ENCODE data around the gene HS3ST6. TPM values are rescaled to one million over a fixed set of nuclear protein-coding genes. Genes with fewer than 3 reads are reported as not detected.
A peak's percentile ranks its signal among the peaks of the same experiment; 100 is the strongest.

HS3ST6 gene
- total and polyA plus RNA-seq, 7 experiments from 2014 or later: not detected

- intact Hi-C loops (cut with micrococcal nuclease): loop anchor here in 1 of 2 donors (5.0 kb wide), 1 partner anchor 39 kb away; no protein-coding TSS in a partner anchor
- Mint-ChIP-seq H3K9me3 (no peaks in the 10 kb centered on the region), H3K4me1 (peaks cover 0 to 10% (median 3%) of the 10 kb centered on the region in 7 donors), H3K27me3 (peaks cover 30 to 54% (median 43%) of the 10 kb centered on the region in 5 donors), H3K27ac (no peak overlapping the region), H3K36me3 (no peaks in the 10 kb centered on the region), H3K4me3 (peak overlapping the region in 1 of 10 donors; percentile 53)
- Histone ChIP-seq H3K4me1 (ENCODE audit: control insufficient read depth in 2 of 2, insufficient read depth in 2 of 2, low read length in 2 of 2) (no peaks in the 10 kb centered on the region), H3K27ac (ENCODE audit: low read depth, low read length) (no peak overlapping the region), H3K9me3 (ENCODE audit: control insufficient read depth in 2 of 3, low read length in 3 of 3) (no peaks in the 10 kb centered on the region), H3K27me3 (ENCODE audit: control insufficient read depth in 2 of 2, insufficient read depth in 2 of 2, low read length in 2 of 2) (peaks cover 2 to 4% of the 10 kb centered on the region in 2 donors), H3K4me3 (ENCODE audit: low read length) (no peak overlapping the region), H3K36me3 (ENCODE audit: control insufficient read depth in 2 of 3, insufficient read depth in 3 of 3, low read length in 3 of 3) (no peaks in the 10 kb centered on the region)
- ChIA-PET CTCF (no interaction called here), POLR2A (no interaction called here)
- DNase-seq: no peak
- no peak for ATAC-seq
These were observed 1.6 kb downstream of the HS3ST6 start for GRCh38 chr16:1916640-1916990.

- no peak overlapping the region for H3K4me3 ChIP-seq (ENCODE audit: low read length)
- ChIA-PET POLR2A (interaction anchor here (0.5 kb wide), 1 partner anchor 874 kb away, joined by 3 read pairs; no protein-coding TSS in a partner anchor), CTCF (no interaction called here)
- H3K27me3 ChIP-seq (ENCODE audit: control insufficient read depth in 2 of 2, insufficient read depth in 2 of 2, low read length in 2 of 2): peaks cover 2 to 4% of the 10 kb centered on the region in 2 donors
- H3K4me1 Mint-ChIP-seq: peaks cover 0 to 5% (median 2%) of the 10 kb centered on the region in 7 donors
- no peak overlapping the region for H3K27ac Mint-ChIP-seq
- ATAC-seq (no peak), DNase-seq (no peak)
- no peaks in the 10 kb centered on the region for H3K9me3 ChIP-seq (ENCODE audit: control insufficient read depth in 2 of 3, low read length in 3 of 3)
- no peak overlapping the region for H3K4me3 Mint-ChIP-seq
- H3K27ac ChIP-seq (ENCODE audit: low read depth, low read length): no peak overlapping the region
- no peaks in the 10 kb centered on the region for H3K36me3 ChIP-seq (ENCODE audit: control insufficient read depth in 2 of 3, insufficient read depth in 3 of 3, low read length in 3 of 3)
- no peaks in the 10 kb centered on the region for H3K36me3 Mint-ChIP-seq
- no peaks in the 10 kb centered on the region for H3K4me1 ChIP-seq (ENCODE audit: control insufficient read depth in 2 of 2, insufficient read depth in 2 of 2, low read length in 2 of 2)
- H3K9me3 Mint-ChIP-seq: no peaks in the 10 kb centered on the region
- H3K27me3 Mint-ChIP-seq: peaks cover 24 to 47% (median 37%) of the 10 kb centered on the region in 5 donors
- intact Hi-C loops (cut with micrococcal nuclease): loop anchor here in 1 of 2 donors (5.0 kb wide), 1 partner anchor 39 kb away; no protein-coding TSS in a partner anchor
These were observed 2.2 kb downstream of the HS3ST6 start for GRCh38 chr16:1915732-1916639.

GRCh38 chr16:1914988-1915387 is 3.2 kb downstream of the HS3ST6 start:
- CTCF ChIA-PET: no interaction called here
- H3K4me3 ChIP-seq (ENCODE audit: low read length): no peak overlapping the region

GRCh38 chr16:1914084-1914608 is 4.1 kb downstream of the HS3ST6 start:
- peaks cover 15 to 36% (median 27%) of the 10 kb centered on the region in 5 donors for H3K27me3 Mint-ChIP-seq
- peaks cover 0 to 5% (median 0%) of the 10 kb centered on the region in 7 donors for H3K4me1 Mint-ChIP-seq
- DNase-seq (no peak), ATAC-seq (no peak)
- H3K27ac Mint-ChIP-seq: no peak overlapping the region
- no peaks in the 10 kb centered on the region for H3K36me3 Mint-ChIP-seq
- no peaks in the 10 kb centered on the region for H3K9me3 ChIP-seq (ENCODE audit: control insufficient read depth in 2 of 3, low read length in 3 of 3)
- H3K36me3 ChIP-seq (ENCODE audit: control insufficient read depth in 2 of 3, insufficient read depth in 3 of 3, low read length in 3 of 3): no peaks in the 10 kb centered on the region
- POLR2A ChIA-PET: interaction anchor here (0.7 to 0.8 kb wide), 2 partner anchors 69 to 1018 kb away, joined by 3 read pairs; no protein-coding TSS in a partner anchor
- no peak overlapping the region for H3K27ac ChIP-seq (ENCODE audit: low read depth, low read length)
- intact Hi-C loops (cut with micrococcal nuclease): no loop called here
- peaks cover 0 to 2% of the 10 kb centered on the region in 2 donors for H3K27me3 ChIP-seq (ENCODE audit: control insufficient read depth in 2 of 2, insufficient read depth in 2 of 2, low read length in 2 of 2)
- H3K4me3 Mint-ChIP-seq: no peak overlapping the region
- no peaks in the 10 kb centered on the region for H3K9me3 Mint-ChIP-seq
- CTCF ChIA-PET: no interaction called here
- H3K4me1 ChIP-seq (ENCODE audit: control insufficient read depth in 2 of 2, insufficient read depth in 2 of 2, low read length in 2 of 2): no peaks in the 10 kb centered on the region
- no peak overlapping the region for H3K4me3 ChIP-seq (ENCODE audit: low read length)

More at GRCh38 chr16:1914988-1915387, 3.2 kb downstream of the HS3ST6 start:
- intact Hi-C loops (cut with micrococcal nuclease): loop anchor here in 1 of 2 donors (5.0 kb wide), 1 partner anchor 38 kb away; no protein-coding TSS in a partner anchor
- H3K9me3 ChIP-seq (ENCODE audit: control insufficient read depth in 2 of 3, low read length in 3 of 3): no peaks in the 10 kb centered on the region
- peaks cover 2 to 4% of the 10 kb centered on the region in 2 donors for H3K27me3 ChIP-seq (ENCODE audit: control insufficient read depth in 2 of 2, insufficient read depth in 2 of 2, low read length in 2 of 2)
- H3K36me3 ChIP-seq (ENCODE audit: control insufficient read depth in 2 of 3, insufficient read depth in 3 of 3, low read length in 3 of 3): no peaks in the 10 kb centered on the region
- DNase-seq (no peak), ATAC-seq (no peak)
- POLR2A ChIA-PET: interaction anchor here (0.7 to 0.8 kb wide), 2 partner anchors 70 to 1017 kb away, joined by 3 read pairs; no protein-coding TSS in a partner anchor
- Mint-ChIP-seq H3K4me3 (no peak overlapping the region), H3K9me3 (no peaks in the 10 kb centered on the region), H3K27ac (peak overlapping the region in 1 of 9 donors; percentile 42), H3K27me3 (peaks cover 15 to 39% (median 28%) of the 10 kb centered on the region in 5 donors), H3K4me1 (peaks cover 0 to 5% (median 0%) of the 10 kb centered on the region in 7 donors), H3K36me3 (no peaks in the 10 kb centered on the region)
- no peak overlapping the region for H3K27ac ChIP-seq (ENCODE audit: low read depth, low read length)
- no peaks in the 10 kb centered on the region for H3K4me1 ChIP-seq (ENCODE audit: control insufficient read depth in 2 of 2, insufficient read depth in 2 of 2, low read length in 2 of 2)

- no peaks in the 10 kb centered on the region for H3K27me3 ChIP-seq (ENCODE audit: control insufficient read depth in 2 of 2, insufficient read depth in 2 of 2, low read length in 2 of 2)
- no peaks in the 10 kb centered on the region for H3K4me1 ChIP-seq (ENCODE audit: control insufficient read depth in 2 of 2, insufficient read depth in 2 of 2, low read length in 2 of 2)
- Mint-ChIP-seq H3K36me3 (no peaks in the 10 kb centered on the region), H3K4me1 (peaks cover 0 to 5% (median 0%) of the 10 kb centered on the region in 7 donors), H3K27me3 (peaks cover 15 to 34% (median 28%) of the 10 kb centered on the region in 5 donors), H3K9me3 (no peaks in the 10 kb centered on the region), H3K27ac (no peak overlapping the region), H3K4me3 (no peak overlapping the region)
- DNase-seq (no peak), ATAC-seq (peak; percentile 18)
- H3K27ac ChIP-seq (ENCODE audit: low read depth, low read length): no peak overlapping the region
- H3K36me3 ChIP-seq (ENCODE audit: control insufficient read depth in 2 of 3, insufficient read depth in 3 of 3, low read length in 3 of 3): no peaks in the 10 kb centered on the region
- intact Hi-C loops (cut with micrococcal nuclease): no loop called here
- H3K4me3 ChIP-seq (ENCODE audit: low read length): no peak overlapping the region
- ChIA-PET POLR2A (no interaction called here), CTCF (no interaction called here)
- H3K9me3 ChIP-seq (ENCODE audit: control insufficient read depth in 2 of 3, low read length in 3 of 3): no peaks in the 10 kb centered on the region
These were observed 4.7 kb downstream of the HS3ST6 start for GRCh38 chr16:1913327-1914083.

GRCh38 chr16:1912215-1912543 is 6.0 kb downstream of the HS3ST6 start:
- H3K4me1 ChIP-seq (ENCODE audit: control insufficient read depth in 2 of 2, insufficient read depth in 2 of 2, low read length in 2 of 2): no peaks in the 10 kb centered on the region
- no peaks in the 10 kb centered on the region for H3K9me3 Mint-ChIP-seq
- peaks cover 0 to 5% (median 0%) of the 10 kb centered on the region in 7 donors for H3K4me1 Mint-ChIP-seq
- intact Hi-C loops (cut with micrococcal nuclease): no loop called here
- H3K36me3 Mint-ChIP-seq: no peaks in the 10 kb centered on the region
- POLR2A ChIA-PET: no interaction called here
- DNase-seq (no peak), ATAC-seq (no peak)
- H3K4me3 ChIP-seq (ENCODE audit: low read length): no peak overlapping the region
- H3K27ac ChIP-seq (ENCODE audit: low read depth, low read length): no peak overlapping the region
- peaks cover 13 to 34% (median 29%) of the 10 kb centered on the region in 5 donors for H3K27me3 Mint-ChIP-seq
- H3K36me3 ChIP-seq (ENCODE audit: control insufficient read depth in 2 of 3, insufficient read depth in 3 of 3, low read length in 3 of 3): no peaks in the 10 kb centered on the region
- CTCF ChIA-PET: no interaction called here
- no peak overlapping the region for H3K27ac Mint-ChIP-seq
- H3K9me3 ChIP-seq (ENCODE audit: control insufficient read depth in 2 of 3, low read length in 3 of 3): no peaks in the 10 kb centered on the region
- no peaks in the 10 kb centered on the region for H3K27me3 ChIP-seq (ENCODE audit: control insufficient read depth in 2 of 2, insufficient read depth in 2 of 2, low read length in 2 of 2)
- no peak overlapping the region for H3K4me3 Mint-ChIP-seq
